Duodenal mucosa (tissue), 2 donors: ENCODE results near the gene ZBTB20.

Experiments
- H3K27ac ChIP-seq: one replicate; pipeline ENCODE4 v1.7.0; 2013; ENCODE audit warnings: low read depth, low read length
- H3K27me3 ChIP-seq, 2 donors: one replicate each; pipeline ENCODE4 v1.7.0; 2013; ENCODE audit warnings: low read length in 2 of 2, control low read depth in 1 of 2; ENCODE audit not compliant: insufficient read depth in 2 of 2, control insufficient read depth in 1 of 2
- H3K36me3 ChIP-seq, 2 donors: one replicate each; pipeline ENCODE4 v1.7.0; 2013; ENCODE audit warnings: low read length in 2 of 2, control low read depth in 1 of 2; ENCODE audit not compliant: insufficient read depth in 2 of 2, control insufficient read depth in 1 of 2
- H3K4me1 ChIP-seq, 2 donors: one replicate each; pipeline ENCODE4 v1.7.0; 2013; ENCODE audit warnings: low read length in 2 of 2, control low read depth in 1 of 2; ENCODE audit not compliant: insufficient read depth in 2 of 2, control insufficient read depth in 1 of 2
- H3K4me3 ChIP-seq, 2 donors: one replicate each; pipeline ENCODE4 v1.7.0; 2013; ENCODE audit warnings: low read length in 2 of 2, low read depth in 1 of 2
- H3K9ac ChIP-seq, 2 donors: one replicate each; pipeline ENCODE4 v1.7.0; 2013; ENCODE audit warnings: low read length in 2 of 2, low read depth in 1 of 2
- H3K9me3 ChIP-seq, 2 donors: one replicate each; pipeline ENCODE4 v1.7.0; 2013; ENCODE audit warnings: low read length in 2 of 2, control low read depth in 1 of 2; ENCODE audit not compliant: control insufficient read depth in 1 of 2

The ZBTB20 gene

GRCh38 chr3:115165266-115165665, 18.2 kb upstream of the ZBTB20 start:
- Histone ChIP-seq H3K36me3 (no peaks in the 10 kb centered on the region), H3K27me3 (no peaks in the 10 kb centered on the region)

DNA sequence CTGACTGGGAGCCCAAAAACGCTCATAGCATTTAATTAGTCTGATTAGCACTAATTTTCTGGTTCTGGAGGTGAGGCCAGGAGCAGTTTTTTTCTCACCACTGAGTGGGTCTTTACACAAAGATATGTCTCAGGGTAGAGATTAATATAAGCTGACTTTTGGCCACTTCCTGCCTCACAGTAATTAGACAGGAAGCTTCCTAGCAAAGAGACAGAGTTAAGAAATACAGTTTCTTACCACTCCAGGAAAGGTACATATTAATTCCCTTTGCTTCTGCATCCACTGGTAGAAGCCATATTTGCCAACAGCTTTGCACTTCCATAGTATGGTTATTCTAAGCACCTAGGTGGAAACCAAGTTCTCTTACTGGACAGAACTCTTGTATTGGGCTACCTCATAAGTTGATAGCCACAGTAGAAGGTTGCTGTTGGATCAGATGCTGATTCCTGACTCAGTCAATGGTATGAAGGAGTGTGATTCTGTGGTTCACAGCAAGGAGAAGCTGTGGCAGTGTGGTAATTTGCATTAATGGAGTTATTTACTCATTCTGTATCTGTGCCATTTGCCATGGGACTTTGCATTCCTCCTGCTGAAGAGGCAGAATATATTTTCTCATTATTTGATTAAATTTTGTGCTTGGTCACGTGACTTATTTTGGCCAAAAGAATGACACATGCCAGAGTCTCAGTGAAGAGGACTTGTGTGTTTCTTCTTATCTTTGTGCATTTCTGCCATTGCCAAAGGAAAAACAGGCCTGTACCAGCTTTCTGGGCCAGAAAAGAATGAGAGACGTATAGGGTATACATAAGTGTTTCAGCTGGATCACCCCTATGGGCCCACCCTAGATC, 17.5 kb upstream of the ZBTB20 start:
- no peaks in the 10 kb centered on the region for H3K27me3 ChIP-seq
- no peak overlapping the region for H3K4me3 ChIP-seq
- no peak overlapping the region for H3K27ac ChIP-seq
- no peaks in the 10 kb centered on the region for H3K36me3 ChIP-seq
- H3K9ac ChIP-seq, result no peak overlapping the region
- no peaks in the 10 kb centered on the region for H3K9me3 ChIP-seq
- no peaks in the 10 kb centered on the region for H3K4me1 ChIP-seq

More at GRCh38 chr3:115165266-115165665, 18.2 kb upstream of the ZBTB20 start:
- no peaks in the 10 kb centered on the region for H3K4me1 ChIP-seq
- no peak overlapping the region for H3K4me3 ChIP-seq
- H3K27ac ChIP-seq, result no peak overlapping the region
- H3K9ac ChIP-seq, result no peak overlapping the region
- H3K9me3 ChIP-seq, result no peaks in the 10 kb centered on the region

GRCh38 chr3:115162759-115163158, 15.7 kb upstream of the ZBTB20 start:
- H3K4me3 ChIP-seq, result no peak overlapping the region
- H3K9me3 ChIP-seq, result no peaks in the 10 kb centered on the region
- H3K27ac ChIP-seq, result no peak overlapping the region
- no peak overlapping the region for H3K9ac ChIP-seq
- H3K36me3 ChIP-seq, result no peaks in the 10 kb centered on the region
- no peaks in the 10 kb centered on the region for H3K4me1 ChIP-seq
- H3K27me3 ChIP-seq, result no peaks in the 10 kb centered on the region

GRCh38 chr3:115161866-115162265, 14.8 kb upstream of the ZBTB20 start:
- no peak overlapping the region for H3K9ac ChIP-seq
- H3K36me3 ChIP-seq, result no peaks in the 10 kb centered on the region
- no peaks in the 10 kb centered on the region for H3K27me3 ChIP-seq

GRCh38 chr3:115161168-115161834, 14.2 kb upstream of the ZBTB20 start:
- H3K9me3 ChIP-seq, result no peaks in the 10 kb centered on the region
- H3K27me3 ChIP-seq, result no peaks in the 10 kb centered on the region
- H3K4me1 ChIP-seq, result no peaks in the 10 kb centered on the region
- H3K9ac ChIP-seq, result no peak overlapping the region
- no peak overlapping the region for H3K4me3 ChIP-seq
- no peaks in the 10 kb centered on the region for H3K36me3 ChIP-seq
- no peak overlapping the region for H3K27ac ChIP-seq

More at GRCh38 chr3:115161866-115162265, 14.8 kb upstream of the ZBTB20 start:
- H3K4me1 ChIP-seq, result no peaks in the 10 kb centered on the region
- no peak overlapping the region for H3K4me3 ChIP-seq
- H3K9me3 ChIP-seq, result no peaks in the 10 kb centered on the region
- H3K27ac ChIP-seq, result no peak overlapping the region

- Histone ChIP-seq H3K4me1 (no peaks in the 10 kb centered on the region), H3K36me3 (no peaks in the 10 kb centered on the region), H3K4me3 (no peak overlapping the region), H3K9me3 (no peaks in the 10 kb centered on the region), H3K9ac (no peak overlapping the region), H3K27ac (no peak overlapping the region), H3K27me3 (no peaks in the 10 kb centered on the region)
Measured at GRCh38 chr3:115160295-115160694, 13.2 kb upstream of the ZBTB20 start.

GRCh38 chr3:115156046-115156654, 9.1 kb upstream of the ZBTB20 start:
- H3K4me3 ChIP-seq, result no peak overlapping the region

DNA sequence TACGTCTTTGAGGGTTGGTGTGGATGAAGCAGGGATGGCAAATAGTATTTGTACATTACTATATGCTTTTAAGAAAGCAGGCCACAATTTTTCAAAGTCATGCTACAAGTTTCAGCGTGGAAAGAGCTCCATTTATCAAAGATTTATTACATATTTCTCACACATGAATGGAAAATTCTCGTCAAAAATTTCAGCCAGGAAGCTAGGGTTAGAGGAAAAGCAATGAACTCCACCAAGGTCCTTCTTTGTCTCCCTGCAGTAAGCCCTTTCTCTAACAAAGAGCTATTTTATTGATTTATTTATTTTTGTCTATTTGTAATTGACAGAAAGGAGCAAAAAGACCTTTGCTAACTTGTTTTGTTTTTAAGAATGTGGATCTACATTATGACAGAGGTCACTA, 7.5 kb upstream of the ZBTB20 start:
- Histone ChIP-seq H3K36me3 (no peaks in the 10 kb centered on the region), H3K27ac (no peak overlapping the region), H3K27me3 (no peaks in the 10 kb centered on the region), H3K9ac (no peak overlapping the region), H3K9me3 (no peaks in the 10 kb centered on the region), H3K4me1 (no peaks in the 10 kb centered on the region), H3K4me3 (no peak overlapping the region)

More at GRCh38 chr3:115156046-115156654, 9.1 kb upstream of the ZBTB20 start:
- Histone ChIP-seq H3K4me1 (no peaks in the 10 kb centered on the region), H3K9ac (no peak overlapping the region), H3K27me3 (no peaks in the 10 kb centered on the region), H3K9me3 (no peaks in the 10 kb centered on the region), H3K36me3 (no peaks in the 10 kb centered on the region), H3K27ac (no peak overlapping the region)

GRCh38 chr3:115151921-115152320, 4.8 kb upstream of the ZBTB20 start:
- Histone ChIP-seq H3K27me3 (no peaks in the 10 kb centered on the region), H3K27ac (no peak overlapping the region)

More at GRCh38 chr3:115151921-115152320, 4.8 kb upstream of the ZBTB20 start:
- H3K9me3 ChIP-seq, result no peaks in the 10 kb centered on the region
- H3K4me1 ChIP-seq, result peaks cover 0 to 7% of the 10 kb centered on the region in 2 donors
- H3K4me3 ChIP-seq, result no peak overlapping the region
- no peak overlapping the region for H3K9ac ChIP-seq
- H3K36me3 ChIP-seq, result no peaks in the 10 kb centered on the region
